ENCODE measurements around the gene S100A10.

S100A10 gene

DNA sequence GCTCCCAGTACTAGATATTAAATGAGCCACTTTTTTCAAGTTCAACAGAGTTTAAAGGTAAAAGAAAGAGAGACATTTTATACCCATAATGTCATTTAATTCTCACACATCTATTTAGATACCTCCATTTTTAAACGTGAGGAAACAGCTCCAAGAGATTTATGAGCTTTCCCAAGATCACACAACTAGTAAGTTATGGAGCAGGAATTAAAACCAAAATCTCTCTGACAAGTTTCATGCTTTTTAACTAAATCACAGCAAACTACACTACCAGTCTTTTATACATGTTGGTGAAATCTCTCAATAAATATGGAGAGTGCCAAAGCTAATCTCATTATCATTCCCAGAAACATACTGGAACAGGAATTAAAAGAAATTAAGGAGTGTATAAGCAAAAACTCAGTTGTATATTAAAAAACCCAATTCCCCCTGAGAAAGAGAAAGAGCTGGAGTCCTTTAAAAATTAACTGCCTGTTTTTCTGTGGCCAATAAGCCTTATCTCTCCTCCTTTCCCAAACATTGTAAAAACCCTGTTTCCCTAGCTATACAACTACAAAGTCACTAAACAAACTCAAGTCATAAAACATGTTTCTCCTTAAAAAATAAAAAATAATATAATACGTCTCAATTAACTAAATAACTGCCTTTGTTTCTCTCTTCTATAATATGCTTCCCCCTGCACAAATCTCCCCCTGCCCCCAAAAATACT, 57.6 kb downstream of the S100A10 start:
- DNase-seq (ENCODE audit: low read depth) = no peak

GRCh38 chr1:151935154-151935553, 58.5 kb downstream of the S100A10 start:
- DNase-seq (ENCODE audit: low read depth) = no peak

GRCh38 chr1:151934048-151934493, 59.6 kb downstream of the S100A10 start:
- DNase-seq (ENCODE audit: low read depth) = peak; percentile 19

All from non-pigmented ciliary epithelial cell (primary cell).